HG03354 (cell line): Measurements from ENCODE around the gene FLT4.

Experiments
- ATAC-seq: cut with Tn5 transposase; IDR thresholded peaks from one replicate; pipeline ENCODE4 v1.9.1; 2021; ENCODE audit warnings: mild to moderate bottlenecking; ENCODE audit not compliant: unreplicated experiment, poor library complexity, severe bottlenecking

Gene FLT4

DNA sequence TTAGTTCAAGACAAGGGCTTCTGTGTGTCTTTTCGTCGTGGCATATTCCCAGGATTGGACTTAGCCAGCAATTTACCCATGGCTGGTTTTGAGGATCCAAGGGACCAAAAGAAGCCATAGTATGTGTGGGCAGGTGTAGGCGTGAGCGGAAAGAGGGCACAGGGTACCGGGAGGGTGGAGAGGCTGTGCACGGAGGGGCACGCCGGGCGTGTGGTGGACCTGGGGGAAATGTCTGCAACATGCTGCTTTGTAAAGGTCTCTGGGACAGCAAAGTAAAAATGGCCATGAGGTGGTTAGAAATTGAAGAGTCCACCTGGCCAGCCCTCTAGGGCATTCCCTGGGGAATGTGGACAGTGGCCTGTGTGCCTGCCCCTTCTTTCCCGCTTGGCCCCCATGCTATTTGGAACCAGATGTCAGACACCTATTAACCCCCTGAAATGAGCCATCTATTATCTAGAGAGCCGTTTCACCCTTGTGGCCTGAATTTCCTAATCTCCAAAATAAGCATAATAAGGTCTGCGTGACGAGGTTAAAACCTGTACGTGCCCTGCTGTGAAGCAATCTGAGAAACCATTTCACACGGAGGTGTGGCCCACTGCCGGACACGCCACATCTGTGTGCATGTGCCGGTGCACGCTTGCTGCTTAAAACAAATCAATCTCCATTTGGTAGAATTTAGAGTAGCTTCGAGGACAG lies 5.1 kb downstream of the FLT4 start:
- ATAC-seq, result no peak

DNA sequence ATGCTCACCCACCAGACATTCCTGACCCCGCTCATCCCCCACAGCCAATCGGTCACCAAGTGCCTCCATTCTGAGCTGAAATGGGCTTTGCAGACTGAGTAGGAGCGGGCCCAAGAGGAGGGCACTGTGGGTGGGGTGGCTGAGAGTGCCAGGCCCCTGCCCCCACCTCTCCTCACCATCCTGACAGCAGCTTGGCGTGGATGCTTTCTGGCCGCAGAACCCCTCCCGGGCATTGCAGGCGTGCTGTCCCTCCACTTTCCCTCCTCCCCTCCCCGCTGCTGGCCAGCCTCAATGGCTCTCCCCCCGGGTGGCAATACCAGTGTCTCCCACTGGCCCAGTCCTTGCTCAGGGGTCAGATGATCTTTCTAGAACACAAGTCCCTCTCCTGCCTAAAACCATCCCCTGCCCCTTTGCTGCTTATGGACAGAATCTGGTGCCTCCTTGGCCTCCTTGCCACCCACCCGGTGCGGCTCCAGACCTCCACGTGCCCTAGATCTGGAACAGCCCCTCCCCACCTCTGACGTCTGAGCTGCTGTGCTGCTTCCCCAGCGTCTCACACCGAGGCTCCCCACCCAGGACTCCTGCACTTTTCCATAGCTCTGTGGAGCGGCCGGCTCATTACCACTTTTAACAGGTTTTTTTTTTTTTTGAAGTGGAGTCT lies 6.1 kb downstream of the FLT4 start:
- no peak for ATAC-seq

DNA sequence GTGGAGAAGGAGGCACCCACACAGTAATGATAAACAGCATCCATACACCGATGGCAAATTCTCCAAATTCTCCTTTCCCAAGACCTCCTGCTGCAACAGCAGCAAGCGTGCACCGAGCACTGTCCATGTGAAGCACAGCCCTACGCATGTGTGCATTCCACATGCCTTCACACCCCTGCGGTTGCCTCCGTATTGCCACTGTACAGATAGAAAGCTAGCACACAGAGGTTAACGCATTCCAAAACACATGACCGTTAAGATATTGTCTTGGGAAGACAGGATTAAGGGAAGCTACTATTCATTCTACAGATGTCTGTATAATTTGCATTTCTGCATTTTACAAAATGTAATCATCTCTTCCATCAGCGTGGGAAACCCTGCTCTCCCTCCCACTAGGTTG lies 6.6 kb downstream of the FLT4 start:
- ATAC-seq, result no peak

DNA sequence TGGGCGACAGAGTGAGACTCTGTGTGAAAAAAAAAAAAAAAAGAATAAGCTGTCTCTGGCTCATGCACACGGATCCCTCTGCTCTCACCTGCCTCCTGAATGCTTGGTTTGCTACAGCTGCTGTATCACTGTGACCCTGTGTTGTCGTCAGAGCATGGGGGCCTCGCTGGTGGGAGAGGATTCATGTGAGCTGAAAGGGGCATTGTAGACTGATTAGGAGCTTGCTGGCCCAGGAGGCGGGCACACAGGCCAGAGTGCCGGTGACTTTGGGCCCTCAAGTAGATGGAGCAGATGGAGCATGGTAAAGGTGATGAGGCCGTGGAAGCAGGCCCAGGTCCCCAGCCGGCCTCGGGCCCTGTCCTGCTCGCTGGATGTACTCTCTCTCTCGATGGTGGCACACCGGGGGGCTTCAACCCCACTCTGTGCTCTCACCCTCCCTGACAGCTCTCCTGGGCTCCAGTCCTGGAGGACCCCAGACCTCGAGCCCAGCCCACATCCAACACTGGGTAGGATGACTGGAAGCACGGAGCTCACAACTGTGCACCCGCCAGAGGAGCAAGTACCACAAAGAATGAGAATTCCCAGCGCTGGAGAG lies 7.1 kb downstream of the FLT4 start:
- ATAC-seq, result no peak

DNA sequence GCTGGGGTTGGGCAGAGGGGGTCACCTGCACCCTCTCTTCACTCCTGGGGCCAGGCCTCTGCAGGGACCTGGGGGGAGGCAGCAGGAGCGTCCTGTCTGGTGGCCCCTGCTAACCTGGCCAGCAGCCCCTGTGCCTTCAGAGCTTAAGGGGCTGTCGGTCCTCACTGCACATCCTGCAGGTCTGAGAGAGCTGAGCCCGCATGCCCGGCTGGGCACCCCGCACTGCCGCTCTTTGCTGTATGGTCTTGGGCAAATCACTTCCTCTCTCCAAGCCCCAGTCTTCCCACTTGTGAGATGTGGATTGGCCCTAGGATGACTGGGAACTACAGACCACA lies 7.9 kb downstream of the FLT4 start:
- ATAC-seq, result no peak

DNA sequence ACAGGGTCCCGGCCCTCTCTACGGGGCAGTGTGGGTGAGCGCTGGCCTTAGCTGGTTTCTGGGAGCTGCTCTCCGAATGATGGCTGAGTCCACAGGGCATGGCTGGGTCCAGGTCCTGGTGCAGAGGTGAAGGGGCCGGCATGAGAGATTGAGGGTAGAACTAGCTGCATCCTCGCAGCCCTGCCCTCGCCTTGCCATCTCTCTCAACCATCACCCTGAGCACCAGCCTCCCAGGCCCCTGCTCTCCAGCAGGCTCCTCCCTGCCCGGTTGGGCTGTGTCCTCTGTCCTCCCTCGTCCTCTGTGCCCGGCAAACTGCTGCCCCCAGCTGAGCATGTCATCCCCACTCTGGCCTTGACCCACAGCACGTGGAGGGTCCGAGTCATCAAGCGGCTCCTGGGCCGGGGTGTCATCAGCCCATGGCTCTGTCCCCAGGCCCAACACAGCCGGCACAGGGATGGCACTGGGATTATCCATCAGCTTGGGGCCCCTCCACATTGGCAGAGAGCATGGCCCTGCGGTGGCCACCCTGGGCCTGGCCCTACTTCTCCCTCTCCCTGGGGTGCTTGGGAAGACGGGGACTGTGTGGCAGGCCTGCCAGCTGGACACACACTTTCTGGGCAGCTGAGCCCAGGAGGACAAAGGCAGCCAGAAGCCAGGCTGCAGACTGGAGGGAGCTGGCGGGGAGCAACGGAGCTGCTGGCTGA lies 8.4 kb downstream of the FLT4 start:
- no peak for ATAC-seq

DNA sequence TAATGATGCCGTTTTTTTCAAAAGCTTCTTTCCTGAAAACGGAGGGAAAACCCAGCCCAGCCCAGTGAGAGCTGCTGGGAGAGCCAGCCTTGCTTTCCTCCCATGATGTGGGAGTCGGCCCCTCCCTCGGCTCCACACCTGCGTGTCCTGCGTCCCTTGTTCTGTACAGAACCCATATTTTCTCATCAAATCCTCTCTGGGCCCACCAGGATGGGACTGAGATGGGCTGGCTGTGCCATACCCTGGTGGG lies 8.9 kb downstream of the FLT4 start:
- ATAC-seq, result no peak

DNA sequence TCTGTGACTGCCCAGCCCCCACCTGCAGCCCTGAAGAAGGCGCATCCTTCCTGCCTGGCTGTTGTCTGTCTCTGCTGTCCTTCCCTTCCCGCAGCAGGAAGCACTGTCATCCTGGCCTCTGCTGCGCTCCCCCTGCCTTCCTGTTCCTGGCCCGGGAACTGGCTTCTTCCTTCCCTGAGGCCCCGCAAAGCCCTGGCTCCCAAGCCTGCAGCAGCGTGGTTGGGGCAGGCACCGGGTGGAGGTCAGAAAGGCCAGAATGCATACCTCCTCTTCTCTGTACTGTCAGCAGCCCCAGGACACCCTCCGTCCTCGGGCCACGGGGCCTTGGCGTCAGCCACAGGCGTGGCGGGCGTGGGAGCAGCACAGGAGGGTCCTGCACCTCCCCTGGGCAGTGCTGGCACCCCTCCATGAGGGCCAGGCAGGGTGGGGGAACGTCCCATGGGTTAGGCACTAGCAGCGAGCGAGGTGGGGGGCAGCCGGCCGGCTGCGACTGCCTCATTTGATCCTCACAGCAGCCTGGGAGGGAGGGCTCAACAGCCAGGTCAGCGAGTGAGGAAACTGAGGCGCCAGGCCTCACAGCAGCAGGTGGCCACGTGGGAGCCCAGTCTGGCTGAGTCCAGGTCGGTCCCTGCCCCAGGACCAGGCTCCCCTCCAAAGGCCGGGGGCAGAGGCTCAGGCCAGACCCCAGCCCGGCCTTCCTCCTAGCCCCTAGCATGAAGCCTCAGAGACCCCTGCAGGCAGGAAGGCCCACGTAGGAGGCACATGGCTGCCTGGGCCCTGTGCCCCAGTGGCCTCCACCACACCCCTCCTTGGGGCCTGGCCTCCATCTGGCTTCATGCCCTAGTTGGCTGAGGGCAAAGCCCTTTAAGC lies 9.4 kb downstream of the FLT4 start:
- ATAC-seq, result no peak

DNA sequence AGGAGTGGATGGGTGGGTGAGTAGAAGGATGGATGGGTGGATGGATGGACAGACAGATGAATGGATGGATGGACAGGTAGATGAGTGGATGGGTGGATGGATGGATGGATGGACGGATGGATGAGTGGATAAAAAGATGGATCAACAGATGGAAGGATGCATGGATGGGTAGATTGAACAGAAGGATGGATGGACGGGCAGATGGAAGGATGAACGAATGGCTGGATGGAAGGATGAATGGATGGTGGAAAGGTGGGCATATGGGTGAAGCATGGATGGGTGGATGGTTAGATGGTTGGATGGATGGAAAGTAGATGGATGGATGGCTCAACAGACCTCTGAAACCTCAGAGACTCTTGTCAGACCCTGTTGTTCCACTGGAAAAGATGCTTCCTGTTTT lies 10.1 kb downstream of the FLT4 start:
- no peak for ATAC-seq

DNA sequence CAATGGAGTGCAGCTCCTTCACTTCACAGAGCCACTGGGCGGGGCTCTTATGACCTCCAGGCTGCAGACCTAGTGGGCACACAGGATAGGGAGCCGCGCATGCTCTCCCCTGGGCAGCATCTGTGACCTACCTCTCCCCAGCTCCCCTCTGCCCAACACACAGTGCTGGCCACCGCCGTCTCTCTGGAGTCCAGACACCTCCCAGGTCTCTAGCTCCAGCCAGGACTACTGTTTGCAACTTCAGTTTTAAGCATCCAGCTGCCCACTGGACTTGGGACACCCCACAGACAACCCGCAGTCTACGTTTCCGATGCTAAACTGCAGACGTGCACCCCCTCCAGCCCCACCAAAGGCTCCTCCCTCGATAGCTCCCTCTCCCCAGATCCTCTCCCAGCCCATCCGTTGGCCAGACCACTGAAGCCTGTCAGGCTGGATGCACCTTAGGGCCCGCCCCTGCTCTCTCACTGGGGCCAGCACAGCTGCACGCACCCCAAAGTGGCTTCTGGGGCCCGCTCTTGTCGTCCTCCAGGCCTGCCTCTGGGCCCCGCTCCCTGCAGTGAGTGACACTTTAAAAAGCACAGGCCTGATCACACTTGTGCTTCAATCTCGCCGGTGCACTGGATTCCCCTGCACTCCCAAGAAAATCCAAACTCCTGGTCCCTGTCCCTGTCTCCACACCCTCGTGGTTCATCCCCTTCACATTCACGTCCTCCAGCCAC lies 11.3 kb downstream of the FLT4 start:
- no peak for ATAC-seq

DNA sequence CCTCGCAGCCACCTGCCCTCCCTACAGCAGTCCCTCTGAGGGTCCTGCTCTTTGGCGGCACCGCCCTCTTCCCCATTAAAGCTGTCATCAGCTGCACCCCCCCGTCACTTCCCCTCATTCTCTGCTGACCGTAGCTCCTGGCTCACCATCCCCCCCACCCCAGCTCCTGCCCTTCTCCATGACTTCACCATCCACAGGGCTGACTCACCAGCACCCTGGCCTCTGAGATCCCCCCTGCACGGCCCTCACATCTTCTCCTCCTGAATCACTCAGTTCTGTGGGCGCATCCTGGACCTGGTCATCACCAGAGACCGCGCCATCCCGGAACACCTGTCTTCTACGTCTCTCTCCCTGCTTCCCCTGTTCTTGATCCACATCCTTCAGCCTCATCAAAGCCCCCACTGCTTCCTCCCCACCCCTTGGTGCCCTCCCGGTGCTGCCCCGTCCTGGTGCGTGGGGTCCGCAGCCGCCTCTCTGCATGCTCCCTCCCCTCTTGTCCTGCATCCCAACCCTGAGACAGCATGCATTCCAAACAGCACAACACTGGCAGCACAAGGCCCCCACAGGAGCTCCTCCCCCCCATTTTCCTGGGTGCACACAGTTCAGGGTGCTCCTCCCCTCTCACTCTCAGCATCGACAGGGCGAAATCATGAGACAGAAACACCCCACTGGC lies 12.9 kb downstream of the FLT4 start:
- ATAC-seq, result no peak

DNA sequence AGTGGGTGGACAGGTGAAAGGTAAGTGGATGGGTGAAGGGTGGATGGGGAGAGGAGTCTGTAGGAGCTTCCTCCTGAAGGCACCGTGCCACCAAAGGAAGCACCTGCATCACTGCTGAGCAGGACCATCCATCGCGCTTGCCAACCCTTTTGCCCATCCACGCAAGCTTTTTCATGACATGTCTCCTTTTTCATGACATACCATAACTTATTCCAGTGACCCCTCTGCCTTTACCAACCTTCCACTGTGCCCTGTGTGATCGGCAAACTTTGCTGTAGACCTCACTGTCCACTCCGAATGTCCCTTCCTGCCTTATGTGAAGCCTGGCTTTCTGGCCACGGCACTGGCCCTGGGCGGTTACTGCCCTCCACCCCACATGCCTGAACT lies 13.4 kb downstream of the FLT4 start:
- ATAC-seq, result no peak

DNA sequence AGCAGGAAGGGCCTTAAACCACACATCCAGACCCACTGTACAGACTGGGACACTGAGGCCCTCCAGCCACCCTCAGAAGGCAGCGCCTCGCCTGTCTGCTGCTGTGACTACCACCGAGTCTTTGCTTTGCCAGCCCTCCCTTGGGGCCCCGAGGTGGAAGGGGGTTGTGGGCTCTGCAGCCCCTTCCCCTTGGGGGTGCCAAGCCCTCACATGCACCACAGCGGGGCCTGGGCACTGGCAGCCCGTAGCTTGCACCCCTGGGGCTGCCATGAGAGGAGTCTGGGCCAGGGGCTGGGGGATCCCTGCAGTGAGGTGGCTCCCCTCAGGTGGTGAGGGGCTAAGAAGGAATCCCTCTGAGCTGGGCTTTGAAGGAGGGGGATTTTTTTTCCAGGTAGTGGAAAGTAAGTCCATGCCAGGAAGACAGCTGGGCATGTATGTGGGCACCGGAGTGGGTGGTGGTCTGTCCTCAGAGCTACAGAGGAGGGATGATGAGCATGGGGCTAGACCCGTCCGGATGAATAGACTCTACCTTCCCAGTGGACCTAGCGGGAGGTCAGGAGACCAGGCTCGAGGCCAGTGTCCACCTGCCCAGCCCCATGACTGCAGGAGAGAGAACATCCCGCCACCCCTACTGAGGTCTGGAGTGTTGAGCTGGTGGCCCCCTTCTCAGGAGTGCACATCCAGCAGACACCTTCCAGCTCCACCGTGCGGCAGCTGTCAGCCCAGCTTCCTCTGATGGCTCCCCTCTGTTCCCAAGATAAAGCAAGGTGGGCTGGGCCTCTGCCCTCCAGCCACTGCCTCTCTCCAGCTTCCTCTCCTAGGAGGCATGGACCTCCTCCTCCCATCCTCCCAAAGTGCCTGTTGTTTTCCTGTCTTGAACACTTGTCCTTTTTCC lies 15.9 kb downstream of the FLT4 start:
- ATAC-seq, result no peak

DNA sequence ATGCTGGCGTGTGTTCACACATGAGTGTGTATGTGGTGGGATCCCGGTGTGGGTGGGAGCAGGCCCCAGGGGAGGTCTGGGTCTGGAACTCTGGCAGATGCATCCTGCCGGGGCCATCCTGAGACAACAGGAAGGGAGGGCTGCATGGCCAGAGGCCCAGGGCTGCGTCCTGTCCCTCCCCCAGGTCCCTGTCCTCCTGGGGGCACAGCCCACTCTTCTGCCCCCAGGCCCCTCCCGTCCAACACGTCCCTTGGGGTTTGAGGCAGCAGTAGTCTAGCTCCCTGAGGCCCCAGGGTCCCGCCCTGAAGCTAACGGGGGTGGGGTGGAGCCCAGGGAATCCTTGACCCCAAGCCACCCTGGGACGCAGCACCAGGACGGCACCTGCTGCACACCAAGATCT lies 16.6 kb downstream of the FLT4 start:
- ATAC-seq, result no peak

DNA sequence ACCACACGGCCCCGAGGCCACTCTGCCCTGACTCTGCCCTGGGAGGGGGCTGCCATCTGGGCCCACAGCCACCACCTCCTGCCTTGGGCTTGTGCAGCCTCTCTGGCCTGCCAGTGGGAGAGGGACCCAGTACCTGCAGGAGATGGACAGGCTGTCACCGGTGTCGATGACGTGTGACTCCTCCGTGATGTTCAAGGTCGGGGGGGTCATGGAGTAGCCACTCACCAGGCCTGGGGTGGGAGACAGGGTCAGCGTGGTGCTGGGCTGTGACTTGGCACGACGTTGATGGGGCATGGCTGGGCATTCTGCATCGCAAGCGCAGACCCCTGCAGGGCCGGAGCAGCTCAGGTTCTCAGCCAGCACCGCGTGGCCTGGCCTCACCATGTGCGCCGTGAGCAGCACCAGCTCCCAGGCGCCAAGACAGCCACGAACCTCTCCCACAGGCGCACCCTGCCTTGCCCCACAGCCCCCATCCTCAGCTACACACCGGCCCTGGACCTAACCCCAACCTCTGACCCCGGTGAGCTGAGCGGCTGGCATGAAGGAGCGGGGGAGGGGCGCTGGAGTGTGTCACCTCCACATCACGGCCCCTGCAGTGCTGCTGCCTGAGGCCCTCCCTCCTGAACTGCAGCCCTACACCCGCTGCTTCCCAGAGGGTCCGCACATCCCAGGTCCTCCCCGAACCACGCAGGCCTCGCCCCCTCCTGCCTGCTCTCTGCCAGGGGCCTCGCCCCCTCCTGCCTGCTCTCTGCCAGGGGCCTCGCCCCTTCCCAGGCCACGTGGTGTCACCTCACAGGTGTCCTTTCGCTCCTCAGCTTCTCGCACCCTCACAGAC lies 17.6 kb downstream of the FLT4 start:
- no peak for ATAC-seq

DNA sequence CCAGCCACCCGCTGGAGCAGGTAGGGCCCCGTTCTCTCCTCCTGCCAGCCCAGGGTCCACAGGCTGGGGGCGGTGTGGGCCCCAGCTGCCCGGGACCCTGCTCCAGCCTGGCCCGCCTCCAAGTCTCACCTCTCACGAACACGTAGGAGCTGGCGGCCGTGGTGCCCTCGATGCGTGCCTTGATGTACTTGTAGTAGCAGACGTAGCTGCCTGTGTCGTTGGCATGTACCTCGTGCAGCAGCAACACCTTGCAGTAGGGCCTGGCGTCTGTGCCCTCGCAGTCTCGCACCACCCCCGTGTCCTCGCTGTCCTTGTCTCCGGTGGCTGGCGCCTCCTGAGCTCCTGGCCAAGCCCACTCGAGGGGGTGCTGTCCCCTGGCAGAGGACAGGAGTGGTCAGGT lies 19.0 kb downstream of the FLT4 start:
- ATAC-seq, result no peak

DNA sequence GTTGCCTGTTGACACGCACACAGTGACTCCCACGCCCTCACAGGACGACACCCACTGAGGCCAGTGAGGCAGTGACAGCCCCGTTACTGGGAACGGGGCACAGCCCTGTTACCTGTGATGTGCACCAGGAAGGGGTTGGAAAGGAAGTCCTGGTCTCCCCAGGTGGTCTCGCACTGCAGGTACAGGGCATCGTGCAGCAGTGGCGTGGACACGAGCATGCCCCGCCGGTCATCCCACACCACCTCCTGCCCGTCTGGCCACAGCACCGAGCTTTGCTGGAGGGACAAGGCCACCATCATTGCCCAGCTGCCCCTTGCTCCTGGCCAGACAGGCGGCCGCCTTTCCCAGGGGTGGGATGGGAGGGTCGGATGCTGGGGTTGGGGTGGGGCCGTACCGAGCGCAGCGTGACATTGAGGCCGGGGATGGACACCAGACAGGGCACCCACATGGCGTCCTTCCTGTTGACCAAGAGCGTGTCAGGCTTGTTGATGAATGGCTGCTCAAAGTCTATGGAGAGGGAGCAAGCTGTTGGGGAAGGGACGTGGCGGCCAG lies 19.5 kb downstream of the FLT4 start:
- ATAC-seq, result no peak
